HS-5 (cell line): ENCODE results near the gene P2RX6.
"Not testable (repeated sequence)": the region's sequence is repeated elsewhere in the genome, so short reads cannot be mapped to it uniquely, and the experiment has no call there.

Experiments used
- DNase-seq: peaks from one replicate; pipeline ENCODE4 v3.0.0-alpha.2; 2012; ENCODE audit warnings: low read depth

The P2RX6 gene

DNA sequence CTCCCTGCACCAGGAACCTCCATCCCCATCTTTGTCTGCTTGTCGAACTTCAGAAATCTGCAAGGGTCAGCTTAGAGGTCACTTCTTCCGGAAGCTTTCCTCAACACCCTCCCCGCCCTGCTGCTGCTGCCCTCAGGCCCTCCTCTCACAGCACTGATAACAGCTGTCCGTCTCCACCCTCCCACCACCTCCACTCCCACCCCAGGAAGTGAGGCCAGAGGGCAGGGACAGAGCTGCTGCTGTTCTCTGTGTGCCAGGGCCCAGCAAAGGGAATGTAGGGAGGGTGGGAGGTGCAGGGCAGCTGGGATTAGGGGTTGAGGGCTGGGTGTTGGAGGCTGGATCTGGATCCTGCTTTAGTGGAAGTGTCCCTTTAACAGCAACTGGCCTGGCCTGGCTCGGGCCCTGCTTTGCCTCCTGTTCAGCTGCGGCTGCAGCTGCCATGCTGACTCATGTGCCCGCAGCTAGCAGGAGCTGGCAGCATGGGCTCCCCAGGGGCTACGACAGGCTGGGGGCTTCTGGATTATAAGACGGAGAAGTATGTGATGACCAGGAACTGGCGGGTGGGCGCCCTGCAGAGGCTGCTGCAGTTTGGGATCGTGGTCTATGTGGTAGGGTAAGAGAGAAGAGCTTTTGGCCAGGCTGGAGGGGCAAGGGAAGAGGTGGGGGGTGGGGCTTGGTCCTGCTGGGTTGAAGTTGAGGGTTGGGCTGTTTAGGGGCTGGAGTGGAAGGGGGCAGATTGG is at the start of gene P2RX6:
Gene P2RX6 (plus strand): TSS at position 440 of the 740 bp plus-strand sequence. CDS start 10 bp downstream, at position 450.
- no peak for DNase-seq

DNA sequence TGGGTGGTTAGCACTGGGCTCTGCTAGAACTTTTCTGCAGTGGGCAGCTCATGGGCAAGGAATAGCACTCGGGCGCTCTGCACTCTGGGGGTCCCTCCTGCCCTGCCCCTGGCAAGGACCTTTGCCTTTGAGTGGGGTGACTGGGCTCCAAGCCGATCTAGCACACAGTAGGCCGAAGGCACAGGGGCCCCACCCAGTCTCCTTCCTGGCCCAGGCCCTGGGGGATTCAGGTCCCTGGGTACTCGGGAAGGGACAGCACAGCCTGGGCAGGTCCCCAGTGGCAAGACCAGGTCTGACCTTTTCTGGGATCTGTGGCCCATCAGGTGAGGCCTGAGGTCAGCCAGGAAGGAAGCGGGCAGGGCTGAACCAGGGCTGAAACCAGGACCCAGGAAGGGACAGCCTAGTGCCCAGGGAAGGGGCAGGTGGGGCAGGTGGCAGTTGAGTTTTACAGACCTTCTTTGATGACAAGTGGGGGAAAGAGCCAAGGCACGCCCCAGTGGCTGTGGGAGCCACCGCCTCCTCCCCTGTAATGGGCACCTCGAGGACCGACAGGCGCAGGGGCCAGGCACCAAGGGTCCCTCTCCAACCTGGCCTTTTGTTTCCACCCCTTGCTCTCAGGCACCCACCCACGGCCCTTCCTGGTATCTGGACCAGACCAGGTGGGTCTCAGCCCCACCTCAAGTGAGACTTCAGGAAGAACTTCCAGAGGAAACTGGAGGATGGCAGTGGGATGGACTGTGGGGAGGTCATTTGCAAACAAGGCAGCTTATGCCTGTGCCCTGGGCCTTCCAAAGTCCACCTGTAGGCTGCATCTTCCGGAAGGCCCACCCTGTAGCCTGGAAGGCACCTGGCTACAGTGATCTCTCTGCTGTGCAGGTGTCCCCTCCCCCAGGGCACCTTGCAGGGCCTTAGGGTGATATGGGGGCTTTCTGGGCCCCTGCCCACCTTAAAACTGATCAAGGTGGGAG is 48.8 kb upstream of the P2RX6 start:
- DNase-seq, result no peak

DNA sequence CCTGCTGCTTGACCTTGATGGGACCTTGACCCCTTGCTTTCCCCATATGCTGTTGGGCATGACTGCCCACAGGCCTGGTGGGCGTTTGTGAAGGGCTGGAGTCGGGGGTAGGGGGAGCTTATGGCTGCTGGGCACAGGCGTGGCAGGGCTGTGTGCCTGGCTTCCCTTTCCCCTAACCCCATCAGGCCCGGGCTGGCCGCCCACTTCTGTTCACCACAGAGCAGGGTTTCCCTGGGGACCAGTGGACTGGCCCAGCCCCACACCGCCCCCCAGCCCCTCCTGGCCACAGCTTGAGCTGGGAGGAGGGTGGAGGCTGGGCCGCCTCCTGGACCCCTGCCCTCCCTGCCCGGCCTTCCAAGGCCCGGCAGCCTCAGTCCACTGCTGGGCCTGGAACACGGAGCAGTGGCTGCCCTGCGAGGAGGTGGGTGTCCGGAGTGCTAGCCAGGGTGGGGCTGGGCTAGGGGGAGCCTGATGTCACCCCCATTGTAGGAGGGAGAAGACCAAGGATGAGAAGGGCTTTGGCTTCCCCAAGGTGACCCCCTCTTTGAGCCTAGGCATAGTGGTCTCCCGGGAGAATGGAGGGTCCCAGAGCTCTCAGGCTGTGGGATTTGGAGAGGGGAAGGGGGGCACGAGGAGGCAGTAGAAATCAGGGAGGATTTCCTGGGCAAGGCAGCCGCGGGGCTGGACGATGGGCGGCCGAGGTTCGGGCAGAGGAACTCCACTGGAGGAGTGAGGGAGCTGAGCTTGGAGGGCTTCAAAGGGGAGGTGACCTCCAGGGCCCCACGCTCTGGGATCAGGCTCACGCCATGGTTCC is 47.9 kb upstream of the P2RX6 start, which contains the start of gene AIFM3:
Gene AIFM3 (plus strand): TSS at position 373 of the 814 bp plus-strand sequence. CDS start 690 bp downstream, outside the sequence.
- DNase-seq, result no peak

DNA sequence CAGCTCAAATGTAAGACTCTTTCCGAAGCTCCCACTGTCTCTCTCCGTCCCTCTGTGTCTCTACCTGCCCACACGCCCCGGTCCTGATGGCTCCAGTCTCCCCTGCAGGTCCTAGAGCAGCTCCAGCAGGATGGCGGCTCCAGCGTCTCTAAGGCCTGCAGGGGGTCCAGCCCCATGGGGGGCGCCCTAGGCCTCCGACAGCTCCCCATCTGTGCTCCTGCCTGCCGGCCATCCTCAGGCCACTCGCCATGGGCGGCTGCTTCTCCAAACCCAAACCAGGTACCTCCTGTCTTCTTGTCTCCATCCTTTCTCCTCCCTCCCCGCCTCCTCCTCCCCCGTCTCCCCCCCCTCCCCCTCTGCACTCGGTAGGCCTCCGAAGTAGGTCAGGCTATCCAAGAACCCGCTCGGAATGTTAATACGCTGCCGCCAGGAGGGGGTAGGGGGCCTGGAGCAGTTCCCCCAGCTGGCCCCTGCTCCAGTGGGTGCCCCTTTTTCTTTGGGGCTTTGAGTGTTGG is 47.2 kb upstream of the P2RX6 start:
- no peak for DNase-seq

DNA sequence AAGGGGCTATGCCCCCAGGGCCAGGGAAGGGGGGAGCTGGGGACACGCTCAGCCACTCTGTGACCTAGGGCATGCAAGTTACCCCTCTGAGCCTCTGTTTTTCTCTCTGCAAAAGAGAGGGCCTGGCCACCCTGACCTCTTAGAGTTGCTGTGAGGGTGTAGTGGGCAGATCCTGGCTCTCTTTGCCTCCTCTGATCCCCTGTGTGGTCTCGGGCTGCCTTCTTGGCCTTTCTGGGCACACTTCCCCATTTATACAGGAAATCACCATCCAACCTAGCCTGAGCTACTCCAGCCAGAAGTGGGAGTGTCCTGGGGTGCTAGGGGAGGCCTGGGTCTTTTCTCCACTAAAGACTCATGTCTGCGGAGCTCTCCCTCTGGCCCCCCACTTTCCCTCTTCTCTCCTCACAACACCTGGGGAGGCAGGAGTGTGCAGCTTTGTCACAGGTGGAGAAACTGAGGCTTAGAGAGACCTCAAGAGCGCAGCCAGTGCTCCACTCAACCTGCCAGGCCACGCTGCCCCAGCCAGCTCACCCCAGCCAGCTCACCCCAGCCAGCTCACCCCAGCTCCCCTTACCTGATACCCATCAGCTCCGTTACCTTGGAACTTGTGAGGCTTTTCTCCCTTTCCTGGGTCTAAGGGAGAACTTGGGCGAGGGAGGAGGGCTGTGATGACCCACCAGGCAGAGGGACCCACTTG is 46.5 kb upstream of the P2RX6 start:
- no peak for DNase-seq

DNA sequence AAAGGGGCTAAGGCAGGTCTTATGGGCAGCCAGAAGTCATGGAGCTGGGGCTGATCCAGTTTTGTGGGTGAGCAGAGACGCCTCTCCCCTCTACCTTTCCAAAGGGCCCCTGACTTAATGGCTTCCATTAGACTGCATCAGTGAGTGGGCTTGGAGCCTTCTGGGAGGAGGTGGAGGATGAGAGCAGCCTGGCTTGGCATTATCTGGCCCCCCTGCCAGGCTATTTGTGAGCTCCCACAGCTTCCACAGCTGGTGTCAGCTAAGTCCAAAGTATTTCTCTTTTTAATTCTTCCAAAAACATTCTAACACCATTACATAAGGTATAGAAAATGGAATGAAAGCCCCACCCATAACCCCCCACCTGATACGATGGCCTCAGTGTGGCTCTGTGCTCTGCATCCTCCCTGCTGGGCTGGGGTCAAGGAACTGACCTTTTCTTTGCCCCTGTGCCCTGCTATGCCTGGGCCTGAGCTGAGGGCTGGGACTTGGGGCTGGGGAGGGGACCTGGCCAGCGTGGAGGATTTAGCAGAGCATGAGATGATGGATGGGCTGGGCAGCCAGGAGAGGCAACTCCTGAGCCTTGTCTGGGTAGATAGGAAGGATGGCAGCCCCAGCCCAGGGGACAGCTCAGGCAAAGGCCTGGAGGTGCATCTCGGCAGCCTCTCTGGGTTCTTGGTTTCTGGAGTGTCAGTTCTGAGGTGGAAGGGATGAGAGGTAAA is 43.9 kb upstream of the P2RX6 start:
- no peak for DNase-seq

DNA sequence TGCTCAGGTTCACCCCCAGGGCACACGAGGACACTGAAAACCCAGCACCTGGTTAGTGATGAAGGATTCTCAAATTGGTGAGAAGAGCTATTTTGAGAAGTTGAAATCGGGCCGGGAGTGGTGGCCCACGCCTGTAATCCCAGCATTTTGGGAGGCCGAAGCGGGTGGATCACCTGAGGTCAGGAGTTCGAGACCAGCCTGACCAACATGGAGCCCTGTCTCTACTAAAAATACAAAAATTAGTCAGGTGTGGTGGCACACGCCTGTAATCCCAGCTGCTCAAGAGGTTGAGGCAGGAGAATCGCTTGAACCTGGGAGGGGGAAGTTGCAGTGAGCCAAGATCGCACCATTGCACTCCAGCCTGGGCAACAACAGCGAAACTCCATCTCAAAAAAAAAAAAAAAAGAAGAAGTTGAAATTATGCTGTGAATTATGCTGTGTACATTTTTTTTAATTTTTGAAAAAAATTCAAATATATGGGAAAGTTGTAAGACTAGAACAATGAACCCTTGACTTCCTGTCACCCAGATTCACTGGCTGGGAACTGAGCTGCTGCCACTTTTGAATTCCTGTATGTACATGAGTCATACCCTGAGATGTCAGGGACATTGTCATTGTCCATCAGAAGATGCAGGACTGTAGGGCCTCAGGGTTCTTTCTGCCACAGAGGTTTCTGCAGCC is 42.8 kb upstream of the P2RX6 start:
- not testable (repeated sequence) for DNase-seq

DNA sequence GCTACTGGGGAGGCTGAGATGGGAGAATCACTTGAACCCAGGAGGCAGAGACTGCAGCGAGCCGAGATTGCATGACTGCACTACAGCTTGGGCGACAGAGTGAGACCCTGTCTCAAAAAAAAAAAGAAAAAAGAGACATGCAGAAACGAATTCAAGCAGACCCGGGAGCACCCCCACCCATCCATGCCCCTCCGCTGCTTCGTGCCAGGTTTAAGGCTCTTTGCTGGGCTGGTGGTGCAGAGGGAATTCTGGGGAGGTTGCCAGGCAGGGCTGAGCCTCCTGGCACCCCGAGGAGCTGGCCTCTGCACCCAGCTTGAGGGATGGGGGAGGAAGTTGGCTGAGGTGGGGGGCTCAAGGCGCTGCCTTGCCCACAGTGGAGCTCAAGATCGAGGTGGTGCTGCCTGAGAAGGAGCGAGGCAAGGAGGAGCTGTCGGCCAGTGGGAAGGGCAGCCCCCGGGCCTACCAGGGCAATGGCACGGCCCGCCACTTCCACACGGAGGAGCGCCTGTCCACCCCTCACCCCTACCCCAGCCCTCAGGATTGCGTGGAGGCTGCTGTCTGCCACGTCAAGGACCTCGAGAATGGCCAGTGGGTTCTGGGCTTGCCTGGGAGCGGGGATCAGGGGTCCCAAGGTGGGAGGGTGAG is 41.9 kb upstream of the P2RX6 start:
- no peak for DNase-seq

DNA sequence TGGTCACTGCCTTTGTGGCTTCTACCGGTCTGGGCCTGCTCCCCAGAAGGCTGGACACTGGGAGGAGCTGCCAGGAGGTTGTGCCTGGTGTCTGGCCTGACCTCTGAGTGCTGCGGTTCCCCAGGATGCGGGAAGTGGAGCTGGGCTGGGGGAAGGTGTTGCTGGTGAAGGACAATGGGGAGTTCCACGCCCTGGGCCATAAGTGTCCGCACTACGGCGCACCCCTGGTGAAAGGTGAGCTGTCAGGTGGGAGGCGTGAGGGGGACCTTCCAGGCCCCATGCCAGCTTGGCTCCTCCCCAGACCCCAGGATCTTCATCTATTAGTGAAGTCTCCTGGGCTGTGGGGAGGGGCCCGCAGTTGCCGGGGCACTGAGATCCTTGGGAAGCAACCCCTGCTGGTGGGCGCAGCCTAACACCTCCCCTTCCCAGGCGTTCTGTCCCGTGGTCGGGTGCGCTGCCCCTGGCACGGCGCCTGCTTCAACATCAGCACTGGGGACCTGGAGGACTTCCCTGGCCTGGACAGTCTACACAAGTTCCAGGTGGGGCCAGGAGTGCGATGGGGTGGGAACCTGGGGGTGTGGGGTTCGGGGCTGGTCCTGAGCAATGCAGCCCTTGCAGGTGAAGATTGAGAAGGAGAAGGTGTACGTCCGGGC is 41.2 kb upstream of the P2RX6 start:
- no peak for DNase-seq

DNA sequence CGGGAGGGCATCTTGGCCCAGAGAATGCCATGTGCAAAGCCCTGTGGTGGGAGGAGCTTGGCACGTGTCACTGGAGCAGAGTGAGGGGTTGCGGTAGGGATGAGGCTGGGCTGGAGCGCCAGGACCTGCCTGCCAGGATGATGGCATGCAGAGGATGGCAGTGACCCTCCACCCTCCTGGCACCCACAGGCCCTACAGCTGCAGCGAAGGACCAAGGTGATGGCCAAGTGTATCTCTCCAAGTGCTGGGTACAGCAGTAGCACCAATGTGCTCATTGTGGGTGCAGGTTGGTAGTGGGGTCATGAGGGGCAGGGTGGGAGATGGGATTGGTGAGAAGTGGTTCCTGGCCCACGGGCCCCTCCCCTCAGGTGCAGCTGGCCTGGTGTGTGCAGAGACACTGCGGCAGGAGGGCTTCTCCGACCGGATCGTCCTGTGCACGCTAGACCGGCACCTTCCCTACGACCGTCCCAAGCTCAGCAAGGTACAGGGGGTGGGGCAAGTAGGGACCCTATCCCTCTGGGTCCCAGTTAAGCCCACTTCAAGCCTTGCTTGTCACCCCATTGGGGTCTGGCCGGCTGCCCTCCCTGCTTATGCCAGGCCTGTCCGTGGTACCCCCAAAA is 40.5 kb upstream of the P2RX6 start:
- DNase-seq, result no peak

DNA sequence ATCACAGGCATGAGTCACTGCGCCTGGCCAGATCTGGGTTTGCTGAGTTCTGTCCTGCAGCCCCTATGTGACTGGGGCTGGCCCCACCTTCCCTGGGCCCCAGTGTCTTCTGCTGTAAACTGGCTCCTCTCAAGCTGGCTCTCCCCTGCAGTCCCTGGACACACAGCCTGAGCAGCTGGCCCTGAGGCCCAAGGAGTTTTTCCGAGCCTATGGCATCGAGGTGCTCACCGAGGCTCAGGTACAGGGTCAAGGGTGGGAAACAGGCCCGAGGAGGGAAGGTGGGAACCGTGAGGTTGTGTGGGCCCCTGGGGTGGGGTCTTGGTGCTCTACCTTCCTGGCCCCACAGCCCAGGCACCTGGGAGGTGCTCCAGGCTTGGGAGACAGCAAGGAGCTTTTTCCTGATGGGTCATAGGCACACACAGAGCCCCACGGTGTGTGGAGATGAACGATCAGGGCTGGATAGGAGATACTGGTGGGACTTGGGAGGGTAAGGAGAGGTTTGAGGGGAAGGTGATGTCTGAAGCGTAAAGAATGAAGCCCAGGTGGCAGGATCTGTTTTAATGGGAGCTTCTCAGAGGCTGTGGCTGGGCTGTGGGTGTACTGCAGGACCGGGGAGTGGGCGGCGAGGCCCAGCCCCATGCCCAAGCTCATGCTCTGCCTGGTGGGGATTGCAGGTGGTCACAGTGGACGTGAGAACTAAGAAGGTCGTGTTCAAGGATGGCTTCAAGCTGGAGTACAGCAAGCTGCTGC is 39.2 kb upstream of the P2RX6 start:
- no peak for DNase-seq

DNA sequence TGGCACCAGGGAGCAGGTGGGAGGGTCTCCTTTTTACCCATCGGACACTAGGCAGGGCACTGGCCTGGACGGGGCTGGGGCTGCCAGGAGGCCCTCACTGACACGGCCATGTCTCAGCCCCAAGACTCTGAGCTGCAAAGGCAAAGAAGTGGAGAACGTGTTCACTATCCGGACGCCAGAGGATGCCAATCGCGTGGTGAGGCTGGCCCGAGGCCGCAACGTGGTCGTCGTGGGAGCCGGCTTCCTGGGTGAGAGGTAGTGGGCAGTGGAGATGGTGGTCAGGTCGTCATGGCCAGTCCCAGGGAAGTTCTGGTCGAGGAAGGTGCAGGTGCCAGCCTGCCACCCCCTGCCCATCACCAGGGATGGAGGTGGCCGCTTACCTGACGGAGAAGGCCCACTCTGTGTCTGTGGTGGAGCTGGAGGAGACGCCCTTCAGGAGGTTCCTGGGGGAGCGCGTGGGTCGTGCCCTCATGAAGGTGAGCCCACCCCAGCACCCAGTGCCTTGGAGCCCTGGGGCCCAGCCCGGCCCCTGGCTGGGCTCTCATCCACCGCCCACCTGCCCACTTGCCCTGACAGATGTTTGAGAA is 38.6 kb upstream of the P2RX6 start:
- no peak for DNase-seq

DNA sequence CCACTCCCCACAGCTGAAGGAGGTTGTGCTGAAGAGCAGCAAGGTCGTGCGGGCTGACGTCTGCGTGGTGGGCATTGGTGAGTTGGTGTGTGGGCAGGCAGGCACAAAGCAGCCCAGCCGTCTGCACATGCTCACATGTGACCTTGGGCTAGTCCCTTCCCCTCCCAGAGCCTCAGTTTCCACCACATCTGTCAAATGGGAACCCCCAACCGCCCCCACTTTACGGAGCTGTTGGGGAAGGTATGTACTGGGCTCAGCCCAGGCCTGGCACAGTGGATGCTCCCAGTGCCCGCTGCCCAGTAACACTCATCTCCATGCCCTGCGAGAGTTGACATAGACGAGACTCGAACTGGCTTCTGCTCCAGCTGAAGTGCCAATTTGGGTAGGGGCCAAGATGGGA is 37.9 kb upstream of the P2RX6 start:
- DNase-seq, result no peak

DNA sequence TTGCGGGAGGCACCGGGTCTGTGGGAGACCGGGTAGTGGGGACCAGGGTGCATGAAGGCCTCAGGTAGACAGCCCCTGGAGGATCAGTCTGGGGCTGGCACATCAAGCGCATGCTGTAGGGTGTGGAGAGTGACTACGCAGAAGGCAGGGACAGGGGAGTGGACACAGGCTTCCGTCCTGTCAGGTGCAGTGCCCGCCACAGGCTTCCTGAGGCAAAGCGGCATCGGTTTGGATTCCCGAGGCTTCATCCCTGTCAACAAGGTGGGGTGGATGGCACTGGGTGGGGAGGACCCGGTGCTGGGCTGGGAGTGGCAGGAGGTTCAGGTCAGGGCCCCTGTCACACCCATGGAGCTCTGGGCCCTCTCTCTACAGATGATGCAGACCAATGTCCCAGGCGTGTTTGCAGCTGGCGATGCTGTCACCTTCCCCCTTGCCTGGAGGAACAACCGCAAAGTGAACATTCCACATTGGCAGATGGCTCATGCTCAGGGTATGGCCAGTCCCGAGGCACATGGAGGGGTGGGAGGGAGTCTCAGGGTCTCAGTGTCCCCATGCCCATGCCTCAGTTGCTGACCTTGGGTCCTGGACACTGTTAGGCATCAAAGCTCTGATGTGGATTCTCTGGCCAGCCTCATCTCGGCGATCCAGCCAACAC is 37.3 kb upstream of the P2RX6 start:
- no peak for DNase-seq

DNA sequence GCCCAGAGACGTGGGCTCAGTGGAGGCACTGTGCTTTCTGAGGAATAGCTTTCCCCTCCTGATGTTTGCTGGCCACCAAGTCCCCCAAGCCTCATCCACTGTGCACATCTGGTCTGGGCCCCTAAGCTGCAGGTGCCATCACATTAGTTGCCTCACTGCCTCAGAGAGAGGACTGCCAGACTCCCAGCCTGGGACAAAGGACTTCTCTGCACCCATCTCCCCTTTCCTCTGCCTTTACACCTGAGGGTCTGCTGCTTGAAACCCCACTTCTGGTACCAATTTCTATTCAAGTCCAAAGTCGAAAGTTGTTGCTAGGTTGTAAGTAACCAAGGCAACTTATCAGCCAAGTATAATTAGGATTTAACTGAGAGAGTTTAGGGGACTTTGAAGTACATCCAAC is 36.5 kb upstream of the P2RX6 start:
- DNase-seq, result no peak

DNA sequence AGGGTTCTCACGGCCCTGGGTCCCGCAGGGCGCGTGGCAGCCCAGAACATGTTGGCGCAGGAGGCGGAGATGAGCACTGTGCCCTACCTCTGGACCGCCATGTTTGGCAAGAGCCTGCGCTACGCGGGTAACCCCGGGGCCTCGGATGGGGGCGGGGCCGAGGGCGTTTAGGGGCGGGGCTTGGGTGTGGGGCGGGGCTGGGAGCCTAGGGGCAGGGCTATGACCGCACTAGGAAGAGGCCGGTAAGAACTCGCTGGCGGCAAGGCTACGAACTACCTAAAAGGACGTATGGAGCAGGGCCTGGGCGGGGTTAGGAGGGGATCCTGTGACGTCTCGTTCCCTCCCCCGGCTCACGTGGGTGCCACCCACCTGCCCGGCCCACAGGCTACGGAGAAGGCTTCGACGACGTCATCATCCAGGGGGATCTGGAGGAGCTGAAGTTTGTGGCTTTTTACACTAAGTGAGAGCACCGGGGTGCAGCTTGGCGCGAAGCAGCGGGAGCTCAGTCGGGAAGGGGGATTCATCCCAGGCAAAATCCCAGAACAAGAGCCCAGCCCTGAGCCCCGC is 35.6 kb upstream of the P2RX6 start:
- DNase-seq, result no peak
